Astrocyte (in vitro differentiated cells and primary cell): ENCODE data around the gene TCIRG1.

Experiments
- EZH2 ChIP-seq: IDR thresholded peaks from 2 replicates; pipeline ENCODE4 v1.6.1; 2012; ENCODE audit warnings: mild to moderate bottlenecking, low read length, inconsistent platforms; ENCODE audit not compliant: insufficient read depth
- TF ChIP-seq, protein P1 (sequence below): IDR thresholded peaks from 2 replicates; pipeline ENCODE4 v1.5.1; 2011; ENCODE audit warnings: low read depth, mild to moderate bottlenecking, inconsistent platforms, low read length, moderate library complexity; ENCODE audit not compliant: insufficient read depth

- TF ChIP-seq, protein P1, sequence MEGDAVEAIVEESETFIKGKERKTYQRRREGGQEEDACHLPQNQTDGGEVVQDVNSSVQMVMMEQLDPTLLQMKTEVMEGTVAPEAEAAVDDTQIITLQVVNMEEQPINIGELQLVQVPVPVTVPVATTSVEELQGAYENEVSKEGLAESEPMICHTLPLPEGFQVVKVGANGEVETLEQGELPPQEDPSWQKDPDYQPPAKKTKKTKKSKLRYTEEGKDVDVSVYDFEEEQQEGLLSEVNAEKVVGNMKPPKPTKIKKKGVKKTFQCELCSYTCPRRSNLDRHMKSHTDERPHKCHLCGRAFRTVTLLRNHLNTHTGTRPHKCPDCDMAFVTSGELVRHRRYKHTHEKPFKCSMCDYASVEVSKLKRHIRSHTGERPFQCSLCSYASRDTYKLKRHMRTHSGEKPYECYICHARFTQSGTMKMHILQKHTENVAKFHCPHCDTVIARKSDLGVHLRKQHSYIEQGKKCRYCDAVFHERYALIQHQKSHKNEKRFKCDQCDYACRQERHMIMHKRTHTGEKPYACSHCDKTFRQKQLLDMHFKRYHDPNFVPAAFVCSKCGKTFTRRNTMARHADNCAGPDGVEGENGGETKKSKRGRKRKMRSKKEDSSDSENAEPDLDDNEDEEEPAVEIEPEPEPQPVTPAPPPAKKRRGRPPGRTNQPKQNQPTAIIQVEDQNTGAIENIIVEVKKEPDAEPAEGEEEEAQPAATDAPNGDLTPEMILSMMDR, result no peak
- no peak for TF ChIP-seq EZH2
These were observed 32.1 kb upstream of the TCIRG1 start for GRCh38 chr11:68006606-68007166.
